Fibroblast of villous mesenchyme (primary cell): ENCODE results near the gene NR1D2. TPM values are rescaled to one million over a fixed set of nuclear protein-coding genes. Genes with fewer than 3 reads are reported as not detected.
"Not testable (repeated sequence)": the region's sequence is repeated elsewhere in the genome, so short reads cannot be mapped to it uniquely, and the experiment has no call there.

Experiments
- DNase-seq: peaks from one replicate; pipeline ENCODE4 v3.0.0-alpha.2; 2010; ENCODE audit warnings: low read depth
- H3K4me3 ChIP-seq: 2 replicates; pipeline ENCODE4 v1.5.1; 2011; ENCODE audit warnings: low read depth, mild to moderate bottlenecking, low read length
- CTCF ChIP-seq: IDR thresholded peaks from 2 replicates; pipeline ENCODE4 v1.5.1; 2012; ENCODE audit warnings: low read depth, mild to moderate bottlenecking, low read length; ENCODE audit not compliant: insufficient read depth
- total RNA-seq: library from RNA; depleted of rRNA; stranded (reverse); fragments of >200 nt; gene quantifications from 2 replicates; pipeline ENCODE4 v1.2.3, GENCODE V29; 2012

NR1D2 gene
- total RNA-seq, 1 donor, result 35.8 TPM

GRCh38 chr3:23913873-23914743 lies 31.0 kb upstream of the NR1D2 start:
- no peak for DNase-seq
- no peak overlapping the region for H3K4me3 ChIP-seq
- no peak for TF ChIP-seq CTCF

GRCh38 chr3:23915537-23916108 lies 29.5 kb upstream of the NR1D2 start:
- TF ChIP-seq CTCF, result no peak
- peak; percentile 54 for DNase-seq
- peak overlapping the region; percentile 79 for H3K4me3 ChIP-seq

- no peak for DNase-seq
- peak overlapping the region; percentile 79 for H3K4me3 ChIP-seq
- TF ChIP-seq CTCF, result no peak
Measured at GRCh38 chr3:23916152-23916885, 28.8 kb upstream of the NR1D2 start.

GRCh38 chr3:23916886-23917678 lies 28.0 kb upstream of the NR1D2 start, which contains the start of the genes NKIRAS1 and RPL15:
TSS of gene NKIRAS1 (minus strand) at chr3:23916990. CDS start at chr3:23910904, 6,086 bp downstream.
TSS of gene RPL15 (plus strand) at chr3:23917132. CDS start at chr3:23917860, 728 bp downstream.
- TF ChIP-seq CTCF, result peak; percentile 51
- DNase-seq, result peak; percentile 97
- peak within 1 kb of the TSS; percentile 79 for H3K4me3 ChIP-seq

GRCh38 chr3:23917679-23918303 lies 27.3 kb upstream of the NR1D2 start:
- DNase-seq, result peak; percentile 54
- H3K4me3 ChIP-seq, result peak overlapping the region; percentile 79

GRCh38 chr3:23918331-23918730 lies 26.8 kb upstream of the NR1D2 start:
- H3K4me3 ChIP-seq, result peak overlapping the region; percentile 79

GRCh38 chr3:23919628-23920027 lies 25.5 kb upstream of the NR1D2 start:
- no peak for DNase-seq
- H3K4me3 ChIP-seq, result no peak overlapping the region
- no peak for TF ChIP-seq CTCF

More at GRCh38 chr3:23918331-23918730, 26.8 kb upstream of the NR1D2 start:
- DNase-seq, result not testable (repeated sequence)
